Naive B cell (primary cell): ENCODE measurements around the gene SGCD. TPM values are rescaled to one million over a fixed set of nuclear protein-coding genes. Genes with fewer than 3 reads are reported as not detected.

Experiments used
- ATAC-seq, 2 donors: fragments of 150-1000 bp; cut with Tn5 transposase; 2 replicates each; pipeline ENCODE4 v1.10.0; 2021; ENCODE audit warnings: low read depth in 2 of 2, mild to moderate bottlenecking in 2 of 2, moderate library complexity in 2 of 2
- DNase-seq: peaks from one replicate; pipeline ENCODE4 v3.0.0; 2022
- H3K27ac Mint-ChIP-seq, 6 donors: one replicate each; pipeline ENCODE4 v1.8.0; 2020 to 2022; ENCODE audit warnings: mild to moderate bottlenecking in 6 of 6, mixed read lengths in 6 of 6, moderate library complexity in 5 of 6, inconsistent platforms in 2 of 6
- H3K27me3 Mint-ChIP-seq, 3 donors: one replicate each; pipeline ENCODE4 v1.8.0; 2021 to 2022; ENCODE audit warnings: mixed read lengths in 3 of 3, mild to moderate bottlenecking in 1 of 3
- H3K36me3 Mint-ChIP-seq, 2 donors: one replicate each; pipeline ENCODE4 v1.8.0; 2020 to 2022; ENCODE audit warnings: mixed read lengths in 2 of 2, inconsistent platforms in 1 of 2, mild to moderate bottlenecking in 1 of 2
- H3K4me1 Mint-ChIP-seq, 3 donors: one replicate each; pipeline ENCODE4 v1.8.0; 2020 to 2022; ENCODE audit warnings: mixed read lengths in 3 of 3, inconsistent platforms in 1 of 3, mild to moderate bottlenecking in 1 of 3, moderate library complexity in 1 of 3
- H3K4me3 Mint-ChIP-seq, 8 donors: one replicate each; pipeline ENCODE4 v1.8.0; 2020 to 2022; ENCODE audit warnings: mild to moderate bottlenecking in 8 of 8, mixed read lengths in 8 of 8, moderate library complexity in 8 of 8, inconsistent platforms in 2 of 8
- H3K9me3 Mint-ChIP-seq, 7 donors: one replicate each; pipeline ENCODE4 v1.8.0; 2020 to 2022; ENCODE audit warnings: mixed read lengths in 7 of 7, mild to moderate bottlenecking in 5 of 7, inconsistent platforms in 2 of 7, moderate library complexity in 1 of 7
- polyA plus RNA-seq, 6 donors: library from polyadenylated mRNA; unstranded; fragments of 300-500 nt; fragmentation: Illumina TruSeq; gene quantifications; one replicate each; pipeline ENCODE4 v1.2.3, GENCODE V29; 2021; ENCODE audit warnings: low read depth in 6 of 6

SGCD gene
- polyA plus RNA-seq, 6 donors from 2014 or later: not detected

DNA sequence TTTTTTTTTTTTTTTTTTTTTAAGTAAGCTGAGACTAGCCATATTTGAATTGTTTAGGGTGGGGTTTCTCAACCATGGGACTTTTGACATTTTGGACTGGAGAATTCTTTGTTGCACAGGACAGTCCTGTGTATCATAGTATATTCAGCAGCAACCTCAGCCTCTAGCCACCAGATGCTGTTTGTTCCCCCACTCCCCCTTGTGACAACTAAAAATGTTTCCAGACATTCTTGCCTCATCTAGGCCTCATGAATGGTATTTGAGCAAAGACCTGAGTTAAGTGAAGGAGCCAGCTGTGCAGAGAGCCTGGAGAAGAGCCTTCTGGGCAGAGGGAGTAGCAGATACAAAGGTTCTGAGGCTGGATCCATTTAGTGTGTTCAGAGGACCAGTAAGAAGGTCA, 155.9 kb downstream of the SGCD start:
- H3K27me3 Mint-ChIP-seq: no peaks in the 10 kb centered on the region
- H3K36me3 Mint-ChIP-seq: no peaks in the 10 kb centered on the region

DNA sequence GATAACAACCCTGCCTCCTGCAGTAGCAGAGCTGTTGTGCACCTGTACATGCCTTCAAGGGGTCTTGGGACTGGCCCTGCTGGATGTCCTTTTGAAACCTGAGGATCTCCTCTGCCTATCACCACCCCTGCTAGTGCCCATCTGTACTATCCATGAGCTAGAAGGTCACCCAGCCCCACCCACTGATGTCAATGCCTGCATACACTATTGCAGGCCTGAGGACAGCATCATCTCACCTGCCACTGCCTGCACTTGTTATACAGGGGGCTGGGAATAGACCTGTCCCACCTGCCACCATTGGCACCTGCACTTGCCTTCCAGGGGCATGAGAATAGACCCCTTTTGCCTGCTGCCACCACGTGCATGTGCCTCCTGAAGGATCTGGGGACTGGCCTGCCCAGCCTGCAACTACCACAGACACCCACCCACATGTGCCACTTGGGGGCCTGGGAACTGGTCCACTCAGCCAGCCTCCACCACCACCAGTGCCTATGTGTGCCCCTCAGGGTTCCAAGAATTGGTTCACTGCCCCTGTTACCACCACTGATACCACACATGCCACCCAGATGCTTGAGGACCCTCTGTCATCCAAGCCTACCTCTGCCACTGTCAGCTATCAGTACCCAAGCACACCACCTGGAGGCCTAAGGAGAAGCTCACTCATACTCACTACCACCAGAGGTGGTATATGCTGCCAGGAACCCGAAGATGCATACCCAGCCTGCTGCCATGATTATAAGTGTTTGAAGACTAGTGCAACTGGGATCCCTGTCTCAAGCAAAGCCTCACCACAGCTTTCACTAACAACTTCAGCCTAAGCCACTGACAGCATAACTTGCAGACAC, 159.7 kb downstream of the SGCD start:
- Mint-ChIP-seq H3K27me3 (no peaks in the 10 kb centered on the region), H3K4me3 (no peak overlapping the region), H3K27ac (no peak overlapping the region), H3K4me1 (no peaks in the 10 kb centered on the region), H3K36me3 (peaks cover 0 to 5% of the 10 kb centered on the region in 2 donors), H3K9me3 (peaks cover 16 to 48% (median 24%) of the 10 kb centered on the region in 7 donors)
- DNase-seq (no peak), ATAC-seq (no peak)

More for the DNA sequence above, 155.9 kb downstream of the SGCD start:
- no peak for ATAC-seq
- no peak overlapping the region for H3K4me3 Mint-ChIP-seq
- no peak for DNase-seq
- no peaks in the 10 kb centered on the region for H3K4me1 Mint-ChIP-seq
- H3K9me3 Mint-ChIP-seq: peaks cover 7 to 22% (median 11%) of the 10 kb centered on the region in 7 donors
- no peak overlapping the region for H3K27ac Mint-ChIP-seq

DNA sequence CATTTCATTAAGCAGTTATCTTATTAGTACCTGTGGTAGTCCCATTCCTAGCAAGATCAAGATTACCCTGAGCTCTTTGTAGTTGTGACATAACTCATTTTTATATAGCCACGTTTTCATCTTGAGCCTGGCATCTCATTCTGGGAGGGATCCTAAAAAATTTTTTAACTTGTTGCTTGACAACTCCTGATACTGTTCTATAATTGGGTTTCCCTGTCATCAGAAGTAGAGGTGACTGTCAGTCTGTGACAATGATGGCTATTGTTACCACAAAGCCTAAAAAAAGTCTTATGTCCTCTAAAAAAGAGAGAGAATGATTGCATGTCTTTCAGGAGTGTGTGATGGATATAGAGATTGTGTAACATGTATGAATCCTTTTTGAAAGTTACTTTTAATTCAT, 164.8 kb downstream of the SGCD start:
- Mint-ChIP-seq H3K4me1 (no peaks in the 10 kb centered on the region), H3K27ac (no peak overlapping the region), H3K36me3 (peaks cover 0 to 5% of the 10 kb centered on the region in 2 donors), H3K9me3 (peaks cover 11 to 32% (median 21%) of the 10 kb centered on the region in 7 donors), H3K4me3 (no peak overlapping the region), H3K27me3 (peaks cover 0 to 3% (median 0%) of the 10 kb centered on the region in 3 donors)
- DNase-seq (no peak), ATAC-seq (no peak)

DNA sequence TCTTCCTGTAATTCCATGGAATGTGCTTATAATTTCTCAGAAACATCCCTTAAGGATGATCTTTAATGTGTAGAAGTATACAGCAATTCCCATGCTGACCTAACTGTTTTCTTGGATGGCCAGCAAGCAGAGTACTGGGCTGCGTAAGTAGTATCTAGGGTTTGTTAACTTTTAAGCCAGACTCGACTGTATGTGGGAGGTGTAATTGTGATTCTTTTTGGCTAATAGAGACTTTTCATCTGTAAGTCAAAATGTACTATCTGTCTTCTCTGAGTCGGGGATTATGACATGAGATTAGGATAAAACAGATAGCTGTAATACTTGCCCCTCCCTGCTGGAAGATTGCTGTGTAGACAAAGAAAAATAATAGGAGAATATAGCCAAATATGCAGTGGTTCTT, 169.3 kb downstream of the SGCD start:
- Mint-ChIP-seq H3K36me3 (no peaks in the 10 kb centered on the region), H3K9me3 (peaks cover 0 to 6% (median 2%) of the 10 kb centered on the region in 7 donors), H3K4me1 (no peaks in the 10 kb centered on the region), H3K27me3 (peaks cover 0 to 3% (median 0%) of the 10 kb centered on the region in 3 donors), H3K4me3 (no peak overlapping the region), H3K27ac (no peak overlapping the region)
- ATAC-seq (no peak), DNase-seq (no peak)

GRCh38 chr5:156497804-156498208, 170.8 kb downstream of the SGCD start:
- DNase-seq (no peak), ATAC-seq (no peak)
- peaks cover 0 to 6% (median 2%) of the 10 kb centered on the region in 7 donors for H3K9me3 Mint-ChIP-seq
- no peak overlapping the region for H3K4me3 Mint-ChIP-seq
- H3K36me3 Mint-ChIP-seq: no peaks in the 10 kb centered on the region
- H3K27me3 Mint-ChIP-seq: peaks cover 0 to 3% (median 0%) of the 10 kb centered on the region in 3 donors
- H3K27ac Mint-ChIP-seq: no peak overlapping the region
- no peaks in the 10 kb centered on the region for H3K4me1 Mint-ChIP-seq

- ATAC-seq: no peak
- Mint-ChIP-seq H3K36me3 (no peaks in the 10 kb centered on the region), H3K4me3 (no peak overlapping the region), H3K9me3 (peaks cover 0 to 6% (median 2%) of the 10 kb centered on the region in 7 donors), H3K27me3 (peaks cover 0 to 3% (median 0%) of the 10 kb centered on the region in 3 donors), H3K4me1 (no peaks in the 10 kb centered on the region), H3K27ac (no peak overlapping the region)
- DNase-seq: no peak
These were observed 171.4 kb downstream of the SGCD start for GRCh38 chr5:156498226-156498980.

DNA sequence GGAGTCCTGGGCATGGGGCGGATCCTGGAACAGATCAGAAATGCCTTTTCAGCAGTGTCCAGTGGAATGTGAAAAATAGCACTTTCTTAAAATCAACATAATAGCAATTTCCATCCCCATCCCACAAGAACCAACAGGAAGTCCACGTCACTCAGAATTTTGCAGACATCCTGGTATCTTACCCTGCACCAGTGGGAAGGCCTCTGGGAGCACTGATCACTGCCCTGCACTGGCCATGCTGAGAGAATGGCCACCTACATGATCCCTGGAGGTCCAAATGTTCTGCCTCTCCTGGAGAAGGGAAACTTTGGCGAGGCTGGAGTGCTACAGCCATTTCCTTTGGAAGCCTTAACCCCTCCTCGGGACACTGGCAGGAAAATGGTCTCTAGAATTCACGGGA, 173.8 kb downstream of the SGCD start:
- Mint-ChIP-seq H3K4me3 (no peak overlapping the region), H3K36me3 (no peaks in the 10 kb centered on the region), H3K27me3 (peaks cover 0 to 8% (median 5%) of the 10 kb centered on the region in 3 donors), H3K9me3 (peaks cover 0 to 3% (median 0%) of the 10 kb centered on the region in 7 donors), H3K4me1 (no peaks in the 10 kb centered on the region), H3K27ac (no peak overlapping the region)
- DNase-seq (no peak), ATAC-seq (no peak)

GRCh38 chr5:156505101-156505500, 178.1 kb downstream of the SGCD start:
- Mint-ChIP-seq H3K27ac (no peak overlapping the region), H3K9me3 (peaks cover 0 to 5% (median 0%) of the 10 kb centered on the region in 7 donors), H3K4me3 (no peak overlapping the region), H3K36me3 (no peaks in the 10 kb centered on the region), H3K4me1 (no peaks in the 10 kb centered on the region), H3K27me3 (peaks cover 4 to 8% (median 5%) of the 10 kb centered on the region in 3 donors)
- ATAC-seq: no peak
- no peak for DNase-seq

DNA sequence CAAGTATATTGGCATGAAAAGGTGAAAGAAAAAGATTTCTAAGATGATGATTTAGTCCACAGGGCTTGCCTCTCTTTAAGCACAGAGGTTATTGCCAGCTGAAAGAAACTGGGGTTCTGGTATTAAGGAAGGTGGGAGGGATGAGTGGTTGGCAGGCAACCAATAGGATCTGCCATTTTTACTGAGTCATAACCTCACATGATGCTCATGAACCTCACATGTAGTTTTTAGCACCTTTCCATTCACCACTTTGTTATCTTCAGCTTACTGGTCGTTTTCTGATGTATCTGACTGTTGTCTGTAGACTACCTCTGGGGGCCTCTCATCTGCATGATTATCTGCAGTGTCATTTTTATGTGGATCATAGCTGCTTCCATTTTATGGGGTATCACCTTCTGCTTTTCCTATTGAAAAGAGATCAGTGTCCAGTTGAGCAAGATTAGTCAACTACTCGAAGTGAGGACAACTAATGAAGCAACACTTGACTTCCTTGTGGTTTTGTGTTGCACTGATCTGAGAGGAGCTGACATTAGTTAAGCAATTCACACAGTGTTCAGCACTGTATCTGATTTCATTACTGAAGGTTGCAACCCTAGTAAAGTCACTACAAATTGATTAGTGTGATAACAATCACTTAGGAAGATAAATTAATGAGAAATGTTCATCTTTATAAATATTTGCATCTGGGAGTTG, 186.3 kb downstream of the SGCD start:
- Mint-ChIP-seq H3K27ac (no peak overlapping the region), H3K36me3 (no peaks in the 10 kb centered on the region), H3K4me1 (no peaks in the 10 kb centered on the region), H3K9me3 (peaks cover 0 to 13% (median 3%) of the 10 kb centered on the region in 7 donors), H3K27me3 (peaks cover 0 to 8% (median 5%) of the 10 kb centered on the region in 3 donors), H3K4me3 (no peak overlapping the region)
- ATAC-seq (no peak), DNase-seq (no peak)

- H3K36me3 Mint-ChIP-seq: peaks cover 6 to 9% of the 10 kb centered on the region in 2 donors
- ATAC-seq: no peak
- DNase-seq: no peak
- H3K4me1 Mint-ChIP-seq: no peaks in the 10 kb centered on the region
- peaks cover 0 to 8% (median 5%) of the 10 kb centered on the region in 3 donors for H3K27me3 Mint-ChIP-seq
- H3K4me3 Mint-ChIP-seq: no peak overlapping the region
- H3K9me3 Mint-ChIP-seq: peaks cover 5 to 29% (median 9%) of the 10 kb centered on the region in 7 donors
- H3K27ac Mint-ChIP-seq: no peak overlapping the region
These were observed 188.2 kb downstream of the SGCD start for GRCh38 chr5:156515121-156515520.

GRCh38 chr5:156515803-156516360, 188.9 kb downstream of the SGCD start:
- DNase-seq (no peak), ATAC-seq (no peak)
- no peak overlapping the region for H3K27ac Mint-ChIP-seq
- peaks cover 5 to 34% (median 12%) of the 10 kb centered on the region in 7 donors for H3K9me3 Mint-ChIP-seq
- no peak overlapping the region for H3K4me3 Mint-ChIP-seq
- peaks cover 6 to 9% of the 10 kb centered on the region in 2 donors for H3K36me3 Mint-ChIP-seq
- peaks cover 0 to 8% (median 5%) of the 10 kb centered on the region in 3 donors for H3K27me3 Mint-ChIP-seq
- H3K4me1 Mint-ChIP-seq: no peaks in the 10 kb centered on the region

- ATAC-seq (no peak), DNase-seq (no peak)
- Mint-ChIP-seq H3K9me3 (peaks cover 5 to 30% (median 13%) of the 10 kb centered on the region in 7 donors), H3K4me1 (no peaks in the 10 kb centered on the region), H3K27ac (no peak overlapping the region), H3K27me3 (no peaks in the 10 kb centered on the region), H3K4me3 (no peak overlapping the region), H3K36me3 (peaks cover 6 to 9% of the 10 kb centered on the region in 2 donors)
These were observed 195.9 kb downstream of the SGCD start for GRCh38 chr5:156522651-156523529.
